ENCODE measurements around the gene NLRX1. TPM values are rescaled to one million over a fixed set of nuclear protein-coding genes. Genes with fewer than 3 reads are reported as not detected.
A peak's percentile ranks its signal among the peaks of the same experiment; 100 is the strongest.
"Not testable (repeated sequence)": the region's sequence is repeated elsewhere in the genome, so short reads cannot be mapped to it uniquely, and the experiment has no call there.

NLRX1 gene
- total RNA-seq, 3 donors from 2014 or later (not counting 1 experiment from before 2014, with no cell fraction given) = 12.4 to 16.4 (median 13.8) TPM

DNA sequence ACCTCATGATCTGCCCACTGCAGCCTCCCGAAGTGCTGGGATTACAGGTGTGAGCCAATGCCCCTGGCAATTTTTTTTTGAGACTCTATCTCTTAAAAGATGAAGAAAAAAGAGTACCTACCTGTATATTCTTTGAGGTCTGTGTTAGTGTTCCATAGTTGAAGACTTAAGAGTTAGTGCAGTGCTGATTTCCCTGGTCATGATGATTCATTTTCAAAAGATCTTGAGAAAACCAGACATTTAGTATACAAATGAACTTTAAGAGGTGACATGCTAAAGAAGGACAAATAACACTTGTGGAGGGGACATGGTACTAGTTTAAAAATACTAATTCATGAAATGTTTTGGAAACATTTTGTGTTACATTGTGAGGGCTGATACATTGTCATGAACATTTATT, 55.3 kb downstream of the NLRX1 start:
- Mint-ChIP-seq H3K27me3 (ENCODE audit: low read depth in 2 of 2) (no peaks in the 10 kb centered on the region), H3K27ac (no peak overlapping the region), H3K9me3 (no peaks in the 10 kb centered on the region), H3K36me3 (no peaks in the 10 kb centered on the region), H3K4me3 (no peak overlapping the region), H3K4me1 (peaks cover 26 to 36% of the 10 kb centered on the region in 2 donors)
- ATAC-seq (no peak), DNase-seq (no peak)
- Histone ChIP-seq H3K36me3 (ENCODE audit: control insufficient read depth, insufficient read depth, low read length) (no peaks in the 10 kb centered on the region), H3K27ac (ENCODE audit: low read length) (no peak overlapping the region), H3K4me3 (ENCODE audit: low read length) (no peak overlapping the region), H3K9me3 (ENCODE audit: control insufficient read depth, insufficient read depth, low read length) (no peaks in the 10 kb centered on the region), H3K4me1 (ENCODE audit: control insufficient read depth, insufficient read depth, low read length) (peaks cover 13% of the 10 kb centered on the region), H3K27me3 (ENCODE audit: control insufficient read depth, insufficient read depth, low read length) (no peaks in the 10 kb centered on the region)
- TF ChIP-seq, protein P1, sequence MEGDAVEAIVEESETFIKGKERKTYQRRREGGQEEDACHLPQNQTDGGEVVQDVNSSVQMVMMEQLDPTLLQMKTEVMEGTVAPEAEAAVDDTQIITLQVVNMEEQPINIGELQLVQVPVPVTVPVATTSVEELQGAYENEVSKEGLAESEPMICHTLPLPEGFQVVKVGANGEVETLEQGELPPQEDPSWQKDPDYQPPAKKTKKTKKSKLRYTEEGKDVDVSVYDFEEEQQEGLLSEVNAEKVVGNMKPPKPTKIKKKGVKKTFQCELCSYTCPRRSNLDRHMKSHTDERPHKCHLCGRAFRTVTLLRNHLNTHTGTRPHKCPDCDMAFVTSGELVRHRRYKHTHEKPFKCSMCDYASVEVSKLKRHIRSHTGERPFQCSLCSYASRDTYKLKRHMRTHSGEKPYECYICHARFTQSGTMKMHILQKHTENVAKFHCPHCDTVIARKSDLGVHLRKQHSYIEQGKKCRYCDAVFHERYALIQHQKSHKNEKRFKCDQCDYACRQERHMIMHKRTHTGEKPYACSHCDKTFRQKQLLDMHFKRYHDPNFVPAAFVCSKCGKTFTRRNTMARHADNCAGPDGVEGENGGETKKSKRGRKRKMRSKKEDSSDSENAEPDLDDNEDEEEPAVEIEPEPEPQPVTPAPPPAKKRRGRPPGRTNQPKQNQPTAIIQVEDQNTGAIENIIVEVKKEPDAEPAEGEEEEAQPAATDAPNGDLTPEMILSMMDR (IDR thresholded peaks at IDR 0.05) = no peak
- WGBS (ENCODE audit: insufficient coverage) = 93% methylated on average over 1 of the region's 1 CpG
- intact Hi-C loops (cut with micrococcal nuclease) = no loop called here

DNA sequence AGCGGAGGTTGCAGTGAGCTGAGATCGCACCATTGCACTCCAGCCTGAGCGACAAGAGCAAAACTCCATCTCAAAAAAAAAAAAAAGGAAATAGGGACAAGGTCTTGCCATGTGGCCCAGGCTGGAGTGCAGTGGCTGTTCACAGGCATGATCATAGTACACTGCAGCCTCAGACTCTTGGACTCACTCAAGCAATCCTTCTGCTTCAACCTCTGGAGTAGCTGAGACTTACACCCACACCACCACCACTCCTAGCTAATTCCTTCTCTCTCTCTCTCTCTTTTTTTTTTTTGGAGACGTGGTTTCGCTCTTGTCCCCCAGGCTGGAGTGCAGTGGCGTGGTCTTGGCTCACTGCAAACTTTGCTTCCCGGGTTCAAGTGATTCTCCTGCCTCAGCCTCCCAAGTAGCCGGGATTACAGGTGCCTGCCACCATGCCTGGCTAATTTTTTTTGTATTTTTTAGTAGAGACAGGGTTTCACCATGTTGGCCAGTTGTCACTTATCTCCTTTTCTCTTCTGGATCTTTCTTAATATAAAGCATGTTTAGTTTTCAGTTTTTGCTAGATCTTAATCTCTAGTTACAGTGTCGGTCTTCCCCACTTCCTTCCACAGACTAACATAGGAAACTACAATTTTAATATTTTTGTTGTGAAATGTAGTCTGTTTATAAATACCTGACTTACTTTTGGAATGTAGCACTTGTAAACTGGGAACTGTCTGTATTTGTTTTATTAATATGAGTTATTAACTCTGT, 60.2 kb downstream of the NLRX1 start:
- H3K4me3 ChIP-seq (ENCODE audit: low read length); H3K36me3 Mint-ChIP-seq; DNase-seq; H3K27me3 Mint-ChIP-seq (ENCODE audit: low read depth in 2 of 2); H3K9me3 Mint-ChIP-seq; H3K9me3 ChIP-seq (ENCODE audit: control insufficient read depth, insufficient read depth, low read length); H3K27me3 ChIP-seq (ENCODE audit: control insufficient read depth, insufficient read depth, low read length): not testable (repeated sequence)
- ATAC-seq = peak in 1 of 3 donors; percentile 50
- 74% methylated on average over 8 of the region's 9 CpGs for WGBS (ENCODE audit: insufficient coverage)
- peaks cover 33 to 43% of the 10 kb centered on the region in 2 donors for H3K4me1 Mint-ChIP-seq
- Histone ChIP-seq H3K36me3 (ENCODE audit: control insufficient read depth, insufficient read depth, low read length) (peaks cover 13% of the 10 kb centered on the region), H3K27ac (ENCODE audit: low read length) (peak overlapping the region; percentile 14), H3K4me1 (ENCODE audit: control insufficient read depth, insufficient read depth, low read length) (peaks cover 16% of the 10 kb centered on the region)
- intact Hi-C loops (cut with micrococcal nuclease) = loop anchor here (5.0 kb wide), 1 partner anchor 34 kb away; no protein-coding TSS in a partner anchor
- H3K27ac Mint-ChIP-seq = peak overlapping the region; percentile 48 to 79
- peak overlapping the region; percentile 72 for H3K4me3 Mint-ChIP-seq

DNA sequence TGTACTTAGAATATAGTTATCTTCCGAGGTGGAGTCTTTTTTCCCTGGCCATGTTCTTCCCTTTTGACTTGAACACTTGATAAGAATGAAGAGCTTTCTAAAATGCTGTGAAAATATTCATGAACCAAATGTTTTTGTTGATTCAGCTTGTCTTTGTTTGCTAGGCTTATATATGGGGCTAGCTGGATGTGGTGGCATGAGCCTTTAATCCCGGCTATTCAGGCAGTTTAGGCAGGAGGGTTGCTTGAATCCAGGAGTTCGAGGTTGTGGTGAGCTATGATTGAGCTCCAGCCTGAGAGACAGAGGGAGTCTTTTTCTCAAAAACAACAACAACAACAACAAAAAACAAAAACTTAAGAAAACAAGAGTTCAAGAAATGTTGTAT, 60.8 kb downstream of the NLRX1 start:
- Histone ChIP-seq H3K27ac (ENCODE audit: low read length) (no peak overlapping the region), H3K9me3 (ENCODE audit: control insufficient read depth, insufficient read depth, low read length) (no peaks in the 10 kb centered on the region), H3K27me3 (ENCODE audit: control insufficient read depth, insufficient read depth, low read length) (no peaks in the 10 kb centered on the region), H3K4me1 (ENCODE audit: control insufficient read depth, insufficient read depth, low read length) (peaks cover 16% of the 10 kb centered on the region), H3K4me3 (ENCODE audit: low read length) (no peak overlapping the region), H3K36me3 (ENCODE audit: control insufficient read depth, insufficient read depth, low read length) (peaks cover 14% of the 10 kb centered on the region)
- H3K27me3 Mint-ChIP-seq (ENCODE audit: low read depth in 2 of 2) = no peaks in the 10 kb centered on the region
- H3K36me3 Mint-ChIP-seq = peaks cover 8% of the 10 kb centered on the region
- H3K27ac Mint-ChIP-seq = peak overlapping the region; percentile 48 to 79
- H3K9me3 Mint-ChIP-seq = no peaks in the 10 kb centered on the region
- intact Hi-C loops (cut with micrococcal nuclease) = loop anchor here (5.0 kb wide), 1 partner anchor 33 kb away; no protein-coding TSS in a partner anchor
- H3K4me1 Mint-ChIP-seq = peaks cover 28 to 38% of the 10 kb centered on the region in 2 donors
- no peak for DNase-seq
- H3K4me3 Mint-ChIP-seq = peak overlapping the region; percentile 72
- 77% methylated on average over 2 of the region's 3 CpGs for WGBS (ENCODE audit: insufficient coverage)
- TF ChIP-seq, protein P1 (IDR thresholded peaks at IDR 0.05) = no peak
- ATAC-seq = peak in 1 of 3 donors; percentile 12

DNA sequence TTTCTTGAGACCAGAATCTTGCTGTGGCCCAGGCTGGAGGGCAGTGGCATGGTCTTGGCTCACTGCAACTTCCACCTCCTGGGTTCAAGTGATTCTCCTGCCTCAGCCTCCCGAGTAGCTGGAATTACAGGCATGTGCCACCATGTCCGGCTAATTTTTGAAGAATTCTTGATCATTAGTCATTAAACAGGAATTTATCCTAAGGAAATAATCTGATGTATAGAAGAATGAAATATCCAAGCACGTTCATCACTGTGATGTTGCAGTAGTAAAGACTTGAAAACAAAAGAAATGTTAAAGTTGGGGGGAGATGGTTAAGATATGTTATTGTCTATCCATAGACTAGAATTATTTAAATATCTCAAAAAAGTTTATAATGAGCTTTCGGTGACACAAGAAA, 61.2 kb downstream of the NLRX1 start:
- Mint-ChIP-seq H3K4me3 (no peak overlapping the region), H3K36me3 (peaks cover 8% of the 10 kb centered on the region), H3K9me3 (no peaks in the 10 kb centered on the region), H3K27me3 (ENCODE audit: low read depth in 2 of 2) (no peaks in the 10 kb centered on the region), H3K4me1 (peaks cover 28 to 36% of the 10 kb centered on the region in 2 donors), H3K27ac (peak overlapping the region; percentile 48 to 79)
- peaks cover 18% of the 10 kb centered on the region for H3K36me3 ChIP-seq (ENCODE audit: control insufficient read depth, insufficient read depth, low read length)
- H3K27ac ChIP-seq (ENCODE audit: low read length) = no peak overlapping the region
- H3K9me3 ChIP-seq (ENCODE audit: control insufficient read depth, insufficient read depth, low read length) = no peaks in the 10 kb centered on the region
- H3K4me3 ChIP-seq (ENCODE audit: low read length) = no peak overlapping the region
- no peaks in the 10 kb centered on the region for H3K27me3 ChIP-seq (ENCODE audit: control insufficient read depth, insufficient read depth, low read length)
- no peak for ATAC-seq
- no peak for DNase-seq
- WGBS (ENCODE audit: insufficient coverage) = 100% methylated on average over 3 of the region's 4 CpGs
- intact Hi-C loops (cut with micrococcal nuclease) = loop anchor here (5.0 kb wide), 1 partner anchor 33 kb away; no protein-coding TSS in a partner anchor
- TF ChIP-seq, protein P1 (IDR thresholded peaks at IDR 0.05) = no peak
- H3K4me1 ChIP-seq (ENCODE audit: control insufficient read depth, insufficient read depth, low read length) = peaks cover 16% of the 10 kb centered on the region

Other genes with a start within 250 kb of the NLRX1 start
- 100 to 1,000 TPM; 221 to 255 (median 234) TPM for gene BCL9L, start 242.8 kb upstream of the NLRX1 start, total RNA-seq
- gene UPK2, start 212.4 kb upstream of the NLRX1 start, total RNA-seq = under 1 TPM in 2 of 3 donors, not detected in 1; 0.40 to 0.41 TPM
- not detected for gene FOXR1, start 197.0 kb upstream of the NLRX1 start, total RNA-seq
- gene CENATAC, start 170.6 kb upstream of the NLRX1 start, total RNA-seq = 100 to 1,000 TPM; 121 to 143 (median 122) TPM
- gene RPS25, start 150.4 kb upstream of the NLRX1 start, total RNA-seq = 1,000 to 10,000 TPM in 1 of 3 donors, 100 to 1,000 TPM in 2; 870 to 1,051 (median 887) TPM
- 10 to 100 TPM; 71.4 to 84.5 (median 77.5) TPM for gene TRAPPC4, start 150.0 kb upstream of the NLRX1 start, total RNA-seq
- gene SLC37A4, start 137.8 kb upstream of the NLRX1 start, total RNA-seq = 1 to 10 TPM; 4.6 to 7.7 (median 6.5) TPM
- 100 to 1,000 TPM; 114 to 146 (median 123) TPM for gene HYOU1, start 111.5 kb upstream of the NLRX1 start, total RNA-seq
- gene VPS11, start 100.9 kb upstream of the NLRX1 start, total RNA-seq = 100 to 1,000 TPM in 1 of 3 donors, 10 to 100 TPM in 2; 91.4 to 101 (median 91.7) TPM
- 10 to 100 TPM in 1 of 3 donors, 1 to 10 TPM in 2; 6.1 to 10.1 (median 6.7) TPM for gene HMBS, start 83.8 kb upstream of the NLRX1 start, total RNA-seq
- 10 to 100 TPM; 20.5 to 28.5 (median 24.4) TPM for gene DPAGT1, start 66.9 kb upstream of the NLRX1 start, total RNA-seq
- 10 to 100 TPM; 20.3 to 27.7 (median 25.6) TPM for gene C2CD2L, start 61.4 kb upstream of the NLRX1 start, total RNA-seq
- 10 to 100 TPM; 30.2 to 38.2 (median 31.5) TPM for gene HINFP, start 47.1 kb upstream of the NLRX1 start, total RNA-seq
- under 1 TPM in 1 of 3 donors, not detected in 2; 0.09 TPM for gene ABCG4, start 19.7 kb upstream of the NLRX1 start, total RNA-seq
- gene NHERF4, start 16.8 kb downstream of the NLRX1 start, total RNA-seq = under 1 TPM; 0.33 to 0.48 (median 0.40) TPM
- 10 to 100 TPM; 29.0 to 32.5 (median 30.1) TPM for gene CBL, start 37.6 kb downstream of the NLRX1 start, total RNA-seq
- gene MCAM, start 148.4 kb downstream of the NLRX1 start, total RNA-seq = 1 to 10 TPM in 1 of 3 donors, under 1 TPM in 2; 0.11 to 2.0 (median 0.19) TPM
- 10 to 100 TPM; 18.0 to 21.8 (median 18.1) TPM for gene RNF26, start 165.8 kb downstream of the NLRX1 start, total RNA-seq
- not detected for gene C1QTNF5, start 172.2 kb downstream of the NLRX1 start, total RNA-seq
- not detected for gene MFRP, start 178.0 kb downstream of the NLRX1 start, total RNA-seq
- gene USP2, start 213.0 kb downstream of the NLRX1 start, total RNA-seq = 1 to 10 TPM in 1 of 3 donors, under 1 TPM in 1, not detected in 1; 0.50 to 3.9 TPM